ENCODE data around the gene ACO2. TPM values are rescaled to one million over a fixed set of nuclear protein-coding genes. Genes with fewer than 3 reads are reported as not detected.

ACO2 gene
- total and polyA plus RNA-seq, 2 of the 13 experiments (the other 11 are each of a cell fraction or from before 2014, with no cell fraction given), result 19.2 to 45.6 TPM

GRCh38 chr22:41524809-41525449 lies 56.0 kb downstream of the ACO2 start:
- no peak overlapping the region for H2AFZ ChIP-seq (ENCODE audit: low read length)
- BruUV-seq (replicated peaks), result no TSS peak
- no peak overlapping the region for H3K4me3 ChIP-seq (replicated peaks in 1 of 3; ENCODE audit: insufficient read depth in 1 of 3, low read depth in 2 of 3, low read length in 3 of 3)
- CTCF ChIA-PET (ENCODE audit: low intra/inter-chr PET ratio, low total read pairs), result no interaction called here
- no peak overlapping the region for H3K4me2 ChIP-seq (ENCODE audit: low read depth, low read length)
- H3K79me2 ChIP-seq (ENCODE audit: insufficient read depth, low read length), result no peaks in the 10 kb centered on the region
- H4K20me1 ChIP-seq (ENCODE audit: insufficient read depth, low read length), result 0 out of 2 replicates have a peak, but pooled peaks cover 4% of the 10 kb centered on the region
- POLR2A ChIA-PET, result interaction anchor here (0.7 to 2.4 kb wide), 2 partner anchors 56 to 123 kb away, joined by 3 to 9 read pairs; partner anchors contain the start of genes ACO2 and PHF5A
- DNase-seq (ENCODE audit: low spot score), result no peak
- intact Hi-C loops (cut with micrococcal nuclease; ENCODE audit: unreplicated experiment), result no loop called here
- FAIRE-seq, result no peak
- peaks cover 20 to 51% of the 10 kb centered on the region in 2 experiments for H3K36me3 ChIP-seq (replicated peaks in 1 of 2; ENCODE audit: control insufficient read depth in 1 of 2, insufficient read depth in 2 of 2, low read length in 2 of 2)
- in situ Hi-C loops (cut with HindIII; ENCODE audit: extremely low pct_ligation_motif_present, low pct_unique_long_range_greater_than_20kb), result no loop called here
- H3K9ac ChIP-seq (ENCODE audit: insufficient read depth, low read depth, low read length), result no peak overlapping the region
- no peaks in the 10 kb centered on the region for H3K27me3 ChIP-seq (ENCODE audit: control insufficient read depth in 1 of 2, insufficient read depth in 2 of 2, low read length in 2 of 2)
- H3K27ac ChIP-seq (ENCODE audit: extremely low read length, insufficient read depth, low read length), result no peak overlapping the region
- no peak for ATAC-seq
- H3K9me3 ChIP-seq (ENCODE audit: low read length), result no peaks in the 10 kb centered on the region
- peaks cover 57% of the 10 kb centered on the region for H3K4me1 ChIP-seq (ENCODE audit: insufficient read depth, low read length)
- 91% methylated on average over 6 of the region's 17 CpGs for WGBS (ENCODE audit: low lambda C conversion rate)
- no peak for TF ChIP-seq THAP11 (CRISPR knock-in tag; IDR thresholded peaks at IDR 0.05)
- no peak for TF ChIP-seq GABPB1 (CRISPR knock-in tag; IDR thresholded peaks at IDR 0.05)
- TF ChIP-seq NR0B2 (CRISPR knock-in tag; IDR thresholded peaks at IDR 0.05), result 0 out of 2 replicates have a peak, but pooled peaks have one; percentile 46
- no peak for TF ChIP-seq WIZ (CRISPR knock-in tag; IDR thresholded peaks at IDR 0.05)
- no peak for TF ChIP-seq KLF6 (CRISPR knock-in tag; IDR thresholded peaks at IDR 0.05)
- TF ChIP-seq, protein P1, sequence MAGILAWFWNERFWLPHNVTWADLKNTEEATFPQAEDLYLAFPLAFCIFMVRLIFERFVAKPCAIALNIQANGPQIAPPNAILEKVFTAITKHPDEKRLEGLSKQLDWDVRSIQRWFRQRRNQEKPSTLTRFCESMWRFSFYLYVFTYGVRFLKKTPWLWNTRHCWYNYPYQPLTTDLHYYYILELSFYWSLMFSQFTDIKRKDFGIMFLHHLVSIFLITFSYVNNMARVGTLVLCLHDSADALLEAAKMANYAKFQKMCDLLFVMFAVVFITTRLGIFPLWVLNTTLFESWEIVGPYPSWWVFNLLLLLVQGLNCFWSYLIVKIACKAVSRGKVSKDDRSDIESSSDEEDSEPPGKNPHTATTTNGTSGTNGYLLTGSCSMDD (CRISPR knock-in tag; IDR thresholded peaks at IDR 0.05), result no peak
- no peak for TF ChIP-seq ZBTB10 (CRISPR knock-in tag; IDR thresholded peaks at IDR 0.05; ENCODE audit: borderline replicate concordance)
- no peak for TF ChIP-seq HOXA7 (CRISPR knock-in tag; IDR thresholded peaks at IDR 0.05)
- TF ChIP-seq ELF4 (CRISPR knock-in tag; IDR thresholded peaks at IDR 0.05; ENCODE audit: borderline replicate concordance), result no peak
- no peak for TF ChIP-seq ARID3A (IDR thresholded peaks at IDR 0.05; ENCODE audit: low read depth, low read length)
- no peak for TF ChIP-seq GLI4 (CRISPR knock-in tag; IDR thresholded peaks at IDR 0.05; ENCODE audit: borderline replicate concordance)
- TF ChIP-seq ARNT2 (CRISPR knock-in tag; IDR thresholded peaks at IDR 0.05; ENCODE audit: low read depth), result no peak
- TF ChIP-seq MED8 (CRISPR knock-in tag; IDR thresholded peaks at IDR 0.05; ENCODE audit: insufficient replicate concordance), result peak; percentile 21
- TF ChIP-seq FOSL2 (CRISPR knock-in tag; IDR thresholded peaks at IDR 0.05), result no peak
- TF ChIP-seq, protein P2, sequence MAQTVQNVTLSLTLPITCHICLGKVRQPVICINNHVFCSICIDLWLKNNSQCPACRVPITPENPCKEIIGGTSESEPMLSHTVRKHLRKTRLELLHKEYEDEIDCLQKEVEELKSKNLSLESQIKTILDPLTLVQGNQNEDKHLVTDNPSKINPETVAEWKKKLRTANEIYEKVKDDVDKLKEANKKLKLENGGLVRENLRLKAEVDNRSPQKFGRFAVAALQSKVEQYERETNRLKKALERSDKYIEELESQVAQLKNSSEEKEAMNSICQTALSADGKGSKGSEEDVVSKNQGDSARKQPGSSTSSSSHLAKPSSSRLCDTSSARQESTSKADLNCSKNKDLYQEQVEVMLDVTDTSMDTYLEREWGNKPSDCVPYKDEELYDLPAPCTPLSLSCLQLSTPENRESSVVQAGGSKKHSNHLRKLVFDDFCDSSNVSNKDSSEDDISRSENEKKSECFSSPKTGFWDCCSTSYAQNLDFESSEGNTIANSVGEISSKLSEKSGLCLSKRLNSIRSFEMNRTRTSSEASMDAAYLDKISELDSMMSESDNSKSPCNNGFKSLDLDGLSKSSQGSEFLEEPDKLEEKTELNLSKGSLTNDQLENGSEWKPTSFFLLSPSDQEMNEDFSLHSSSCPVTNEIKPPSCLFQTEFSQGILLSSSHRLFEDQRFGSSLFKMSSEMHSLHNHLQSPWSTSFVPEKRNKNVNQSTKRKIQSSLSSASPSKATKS (CRISPR knock-in tag; IDR thresholded peaks at IDR 0.05), result no peak

Data from HepG2 (cell line).